Spleen (tissue), 11 donors: ENCODE results near the gene IGF1R. TPM values are rescaled to one million over a fixed set of nuclear protein-coding genes. Genes with fewer than 3 reads are reported as not detected.
"Not testable (repeated sequence)": the region's sequence is repeated elsewhere in the genome, so short reads cannot be mapped to it uniquely, and the experiment has no call there.

ENCODE experiments used
- DNase-seq: peaks from one replicate; pipeline ENCODE4 v3.0.0-alpha.2; 2020
- H3K27ac ChIP-seq, 8 donors: fragments of 200-600 bp; sonication (generic) in 7 of 8; 1 replicate in 4 of 8; 2 replicates in 4 of 8; pipeline versions ENCODE4 v1.5.0 to v1.8.0; 2016 to 2021; ENCODE audit warnings: inconsistent platforms in 4 of 8, mild to moderate bottlenecking in 4 of 8, moderate library complexity in 1 of 8
- H3K27me3 ChIP-seq, 7 donors: fragments of 200-600 bp; sonication (generic) in 6 of 7; replicated peaks in 1 of 7; 1 replicate in 4 of 7; 2 replicates in 3 of 7; pipeline versions ENCODE4 v1.5.0 to v1.8.0; 2016 to 2021; ENCODE audit warnings: inconsistent platforms in 3 of 7, mild to moderate bottlenecking in 1 of 7
- H3K36me3 ChIP-seq, 6 donors: fragments of 200-600 bp; sonication (generic) in 5 of 6; 1 replicate in 4 of 6; 2 replicates in 2 of 6; pipeline versions ENCODE4 v1.5.0 to v1.8.0; 2016 to 2021; ENCODE audit warnings: inconsistent platforms in 2 of 6
- H3K4me1 ChIP-seq, 6 donors: fragments of 200-600 bp; sonication (generic) in 5 of 6; 1 replicate in 3 of 6; 2 replicates in 3 of 6; pipeline versions ENCODE4 v1.5.0 to v1.8.0; 2016 to 2021; ENCODE audit warnings: inconsistent platforms in 3 of 6
- H3K4me3 ChIP-seq, 8 donors: fragments of 200-600 bp; sonication (generic) in 7 of 8; 1 replicate in 4 of 8; 2 replicates in 4 of 8; pipeline versions ENCODE4 v1.5.0 to v1.8.0; 2016 to 2021; ENCODE audit warnings: inconsistent platforms in 4 of 8, mild to moderate bottlenecking in 4 of 8, moderate library complexity in 2 of 8
- H3K9me3 ChIP-seq, 8 donors: fragments of 200-600 bp; sonication (generic) in 7 of 8; 1 replicate in 4 of 8; 2 replicates in 4 of 8; pipeline versions ENCODE4 v1.5.0 to v1.8.0; 2016 to 2021; ENCODE audit warnings: inconsistent platforms in 4 of 8
- CTCF ChIP-seq, 11 experiments: fragments of 200-600 bp in 7 of 11; fragments of 450-650 bp in 4 of 11; sonication (generic) in 4 of 11; IDR thresholded peaks in 8 of 11; conservative IDR thresholded peaks in 3 of 11; 1 replicate in 7 of 11; 2 replicates in 4 of 11; pipeline versions ENCODE4 v1.4.0 to v1.8.0; 2016 to 2021; ENCODE audit warnings: antibody characterized with exemption in 11 of 11, inconsistent platforms in 4 of 11, mild to moderate bottlenecking in 1 of 11
- POLR2A ChIP-seq, 3 donors: fragments of 450-650 bp; IDR thresholded peaks; one replicate each; pipeline ENCODE4 v1.5.1; 2017; ENCODE audit warnings: antibody characterized with exemption in 3 of 3, mild to moderate bottlenecking in 1 of 3
- POLR2AphosphoS5 ChIP-seq, 3 donors: sonication (generic); formaldehyde crosslinking; IDR thresholded peaks; one replicate each; pipeline ENCODE4 v1.5.1; 2017; ENCODE audit warnings: antibody characterized with exemption in 3 of 3
- WGBS, 5 donors: extraction: QIAGEN DNeasy Blood & Tissue Kit in 3 of 5; methylation state at CpG; one replicate each; pipeline versions ENCODE4 v1.1.5 to v1.1.7; 2013 to 2018; 5-methylcytosine and 5-hydroxymethylcytosine counted together
- intact Hi-C: fragments of 100-400 bp; cut with DNase I; formaldehyde crosslinking; loops from one replicate; pipeline ENCODE4 v1.15.0; 2023; ENCODE audit warnings: low total_unique reads
- polyA plus RNA-seq, 3 donors: library from polyadenylated mRNA; stranded (reverse); fragments of 200-250 nt; gene quantifications; one replicate each; pipeline ENCODE4 v1.2.1, GENCODE V29; 2013
- total RNA-seq, 7 donors: library from RNA; depleted of rRNA in 3 of 7; stranded (reverse); fragments of >200 nt in 3 of 7; fragmentation: NEBNext Ultra II Directional in 4 of 7; extraction: Animal tissue kit (Norgen Biotek cat#: 25700) in 4 of 7; gene quantifications; one replicate each; pipeline versions ENCODE4 v1.1.0 to v1.2.1, GENCODE V29; 2016 to 2021
- donor health status: healthy with polysubstance abuse.
- donor health status: DM: no; HTN: no; CAD: no; lungs with moderate emphysema.
- donor health status: DM: no; HTN: no; CAD: no.
- donor health status: Bipolar disorder and iron deficiency.
- donor health status: healthy.
- donor health status: DM: no; HTN: no; CAD: no.
- donor health status: DM: yes; HTN: yes; CAD: no.

Gene IGF1R
- total and polyA plus RNA-seq, 10 donors: 1.1 to 104 (median 53.1) TPM

GRCh38 chr15:98964466-98965133 is 316.3 kb downstream of the IGF1R start:
- H3K9me3 ChIP-seq: peaks cover 0 to 21% (median 11%) of the 10 kb centered on the region in 8 donors
- H3K27ac ChIP-seq: no peak overlapping the region
- no peak for TF ChIP-seq CTCF (IDR thresholded peaks at IDR 0.05 in 8 of 11, conservative IDR thresholded peaks at IDR 0.05 in 3 of 11)
- TF ChIP-seq POLR2AphosphoS5 (IDR thresholded peaks at IDR 0.05): no peak
- no peak for TF ChIP-seq POLR2A (IDR thresholded peaks at IDR 0.05)
- H3K4me1 ChIP-seq: peaks cover 0 to 5% (median 0%) of the 10 kb centered on the region in 6 donors
- no peak overlapping the region for H3K4me3 ChIP-seq
- DNase-seq: no peak
- H3K27me3 ChIP-seq: peaks cover 0 to 6% (median 0%) of the 10 kb centered on the region in 7 donors
- peaks cover 0 to 42% (median 26%) of the 10 kb centered on the region in 6 donors for H3K36me3 ChIP-seq
- intact Hi-C loops: no loop called here
- WGBS, 5 donors: 63 to 85% (median 82%) methylated on average over 8 of the region's 8 CpGs

DNA sequence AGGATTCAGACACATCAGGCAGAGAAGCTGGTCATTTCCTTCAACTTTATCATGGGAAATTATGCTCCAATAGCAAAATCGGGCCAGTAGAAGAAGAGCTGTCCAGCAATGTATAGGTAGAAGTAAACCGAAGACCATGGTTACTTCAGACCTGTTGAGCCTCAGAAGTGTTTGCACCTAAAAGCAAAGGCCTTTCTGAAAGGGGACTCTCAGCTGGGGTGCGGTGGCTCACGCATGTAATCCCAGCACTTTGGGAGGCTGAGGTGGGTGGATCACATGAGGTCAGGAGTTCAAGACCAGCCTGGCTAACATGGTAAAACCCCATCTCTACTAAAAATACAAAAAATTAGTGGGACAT is 316.8 kb downstream of the IGF1R start:
- Histone ChIP-seq H3K36me3 (peaks cover 0 to 37% (median 23%) of the 10 kb centered on the region in 6 donors), H3K9me3 (peaks cover 0 to 21% (median 11%) of the 10 kb centered on the region in 8 donors)
- 77 to 94% (median 90%) methylated on average over 4 of the region's 4 CpGs for WGBS, 5 donors
- H3K27ac ChIP-seq, DNase-seq, intact Hi-C loops, H3K4me1 ChIP-seq, H3K27me3 ChIP-seq, H3K4me3 ChIP-seq: not testable (repeated sequence)

GRCh38 chr15:98965597-98965996 is 317.3 kb downstream of the IGF1R start:
- Histone ChIP-seq H3K27ac (no peak overlapping the region), H3K4me3 (no peak overlapping the region), H3K36me3 (peaks cover 0 to 32% (median 18%) of the 10 kb centered on the region in 6 donors), H3K27me3 (peaks cover 0 to 6% (median 0%) of the 10 kb centered on the region in 7 donors), H3K4me1 (peaks cover 0 to 5% (median 0%) of the 10 kb centered on the region in 6 donors), H3K9me3 (peaks cover 0 to 21% (median 11%) of the 10 kb centered on the region in 8 donors)
- no peak for DNase-seq
- TF ChIP-seq POLR2AphosphoS5 (IDR thresholded peaks at IDR 0.05): no peak
- TF ChIP-seq POLR2A (IDR thresholded peaks at IDR 0.05): no peak
- no peak for TF ChIP-seq CTCF (IDR thresholded peaks at IDR 0.05 in 8 of 11, conservative IDR thresholded peaks at IDR 0.05 in 3 of 11)
- 73 to 100% (median 81%) methylated on average over 1 of the region's 1 CpG; no CpG with 5 or more reads in 1 of the 5 donors for WGBS, 5 donors
- intact Hi-C loops: no loop called here

GRCh38 chr15:98966091-98966787 is 317.9 kb downstream of the IGF1R start:
- H3K4me3 ChIP-seq: no peak overlapping the region
- peaks cover 0 to 26% (median 12%) of the 10 kb centered on the region in 6 donors for H3K36me3 ChIP-seq
- H3K27ac ChIP-seq: no peak overlapping the region
- peaks cover 0 to 14% (median 8%) of the 10 kb centered on the region in 8 donors for H3K9me3 ChIP-seq
- peaks cover 0 to 6% (median 0%) of the 10 kb centered on the region in 7 donors for H3K27me3 ChIP-seq
- TF ChIP-seq CTCF (IDR thresholded peaks at IDR 0.05 in 8 of 11, conservative IDR thresholded peaks at IDR 0.05 in 3 of 11) (no peak), POLR2A (IDR thresholded peaks at IDR 0.05) (no peak), POLR2AphosphoS5 (IDR thresholded peaks at IDR 0.05) (no peak)
- intact Hi-C loops: no loop called here
- WGBS, 5 donors: 66 to 79% (median 73%) methylated on average over 5 of the region's 5 CpGs
- no peak for DNase-seq
- peaks cover 0 to 5% (median 0%) of the 10 kb centered on the region in 6 donors for H3K4me1 ChIP-seq
